Activated CD4-positive, alpha-beta T cell treated with anti-CD3 and anti-CD28 coated beads for 1 hour (primary cell): ENCODE data around the gene PARP8.

Source experiments
- DNase-seq: peaks from one replicate; pipeline ENCODE4 v3.0.0-alpha.2; 2020

Gene PARP8

DNA sequence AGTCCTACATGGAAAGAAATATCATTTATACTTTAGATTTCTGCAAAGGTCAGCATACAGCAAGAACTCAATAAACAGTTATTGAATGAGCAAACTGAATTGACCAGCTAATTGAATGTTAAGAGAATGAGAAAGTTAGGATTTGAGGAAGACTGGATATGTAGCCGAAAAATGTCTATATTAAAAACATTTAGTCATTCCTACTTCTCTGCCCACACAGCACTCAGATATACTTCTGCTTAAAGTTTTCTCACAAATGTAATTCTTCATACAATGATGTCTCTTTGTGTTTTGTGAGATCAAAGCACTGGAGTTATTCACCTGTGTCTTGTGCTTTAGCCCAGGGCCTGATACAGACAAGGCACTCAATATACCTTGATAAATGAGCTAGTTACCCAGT lies 188.6 kb downstream of the PARP8 start:
- DNase-seq: no peak

DNA sequence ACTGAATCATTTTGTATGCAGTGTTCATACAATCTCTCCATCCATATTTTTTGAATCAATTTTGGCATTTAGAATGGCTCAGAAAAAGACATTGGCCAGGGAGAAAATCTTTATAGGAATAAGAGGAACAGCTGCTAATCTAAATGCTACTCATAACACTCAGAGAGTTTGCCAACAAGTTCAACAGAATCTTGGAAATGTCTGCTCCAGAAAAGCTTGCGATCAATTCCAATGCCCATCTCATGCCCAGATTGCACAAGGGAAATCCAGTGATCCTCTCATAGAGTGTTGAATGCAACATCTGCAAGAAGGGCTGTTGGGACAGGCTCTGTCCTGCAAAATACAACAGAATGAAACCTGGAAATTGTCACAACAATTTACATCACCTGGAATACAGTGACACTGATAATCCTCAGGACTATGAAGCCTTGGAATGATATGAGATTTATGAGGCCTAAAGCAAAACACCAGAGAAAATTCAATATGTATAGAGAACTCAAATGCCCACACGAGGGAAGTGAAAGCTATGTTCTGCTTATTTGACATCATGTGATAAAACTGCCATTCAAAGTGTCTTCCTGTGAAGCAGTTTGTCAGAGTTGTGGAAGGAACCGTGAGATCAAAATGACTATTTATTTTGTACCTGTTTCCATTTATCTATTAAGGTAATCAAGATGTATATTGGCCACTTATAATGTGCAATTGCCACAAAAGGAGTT lies 190.1 kb downstream of the PARP8 start:
- DNase-seq: no peak

DNA sequence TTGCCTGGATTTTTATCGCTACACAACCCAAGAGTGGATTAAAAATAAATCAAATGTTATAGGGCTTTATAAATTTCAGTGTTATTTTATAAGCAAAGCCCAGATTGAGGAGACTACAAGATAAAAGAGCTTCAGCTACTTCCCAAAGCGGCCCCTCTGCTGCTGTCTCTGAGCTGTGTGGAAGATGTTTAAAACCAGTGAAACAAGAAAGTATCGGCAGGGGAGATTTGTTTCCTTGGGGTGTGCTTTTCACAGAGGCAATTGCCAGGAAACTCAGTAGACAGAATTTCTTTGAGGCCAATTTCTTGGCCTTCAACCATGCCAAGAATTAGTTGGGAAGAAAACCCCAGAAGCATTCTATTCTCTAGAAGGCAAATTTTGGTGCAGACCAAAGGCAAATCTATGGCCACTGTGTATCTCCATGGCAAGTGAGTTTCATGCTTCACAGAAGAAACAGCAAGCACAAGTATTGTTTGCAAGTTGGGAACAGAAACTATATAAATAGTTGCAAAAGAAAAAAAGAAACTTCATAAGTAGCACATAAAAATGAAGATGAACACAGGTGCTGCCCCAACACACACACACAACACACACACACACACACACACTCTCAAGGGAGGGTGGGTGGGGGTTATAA lies 197.2 kb downstream of the PARP8 start:
- no peak for DNase-seq

DNA sequence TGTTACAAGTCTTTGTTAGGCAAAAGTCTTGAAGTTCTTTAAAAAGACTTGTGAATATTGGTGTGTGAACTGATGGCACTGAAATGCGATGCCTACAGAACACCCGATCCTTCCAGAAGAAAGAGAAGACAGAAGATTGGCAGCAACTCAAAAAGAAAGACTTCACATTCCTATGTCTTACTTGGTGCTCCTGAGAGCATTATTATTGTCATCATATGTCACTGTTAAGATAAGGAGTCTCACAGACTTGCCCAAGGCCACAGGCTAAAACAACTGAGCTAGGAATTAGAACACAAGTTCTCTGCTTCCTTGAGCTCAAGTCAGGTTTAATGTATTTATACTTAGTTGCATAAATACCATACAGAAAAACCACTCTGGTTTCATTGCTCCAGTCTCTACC lies 198.0 kb downstream of the PARP8 start:
- no peak for DNase-seq

DNA sequence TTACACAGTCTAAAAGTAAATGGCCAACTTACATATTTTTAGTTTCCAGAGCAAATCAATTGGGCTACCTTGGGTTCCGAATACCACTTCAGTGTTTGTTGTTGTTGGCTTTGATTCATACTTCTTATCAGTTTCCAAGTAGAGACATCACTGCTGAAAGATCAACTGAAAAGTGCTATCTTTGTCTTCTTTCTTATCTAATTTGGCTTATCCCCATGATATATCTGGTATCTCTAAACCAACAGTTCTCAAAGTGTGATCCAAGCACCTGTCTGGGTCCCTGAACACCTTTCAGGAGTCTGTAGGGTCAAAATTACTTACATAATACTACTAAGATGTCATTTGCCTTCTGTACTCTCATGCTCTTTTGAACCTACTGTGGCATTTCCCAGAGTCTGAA lies 200.0 kb downstream of the PARP8 start:
- DNase-seq: no peak

DNA sequence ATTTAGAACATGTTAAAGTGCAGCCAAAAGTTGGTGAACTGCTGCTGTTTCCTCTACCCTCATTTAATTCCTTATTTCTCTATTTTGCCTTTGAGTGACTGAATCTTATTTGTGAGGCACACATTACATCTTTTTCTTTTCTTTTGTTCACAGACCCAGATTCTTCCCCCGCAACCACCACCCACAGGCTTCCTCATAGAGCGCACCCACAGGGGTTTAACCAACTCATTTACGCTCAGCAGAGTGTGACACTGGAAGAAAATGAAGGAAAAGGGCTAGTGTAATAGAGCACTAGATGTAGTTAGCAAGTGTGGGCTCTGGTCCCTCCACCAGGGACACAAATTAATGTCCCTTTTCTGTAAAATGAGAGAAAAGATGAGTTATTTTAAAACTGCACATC lies 200.7 kb downstream of the PARP8 start:
- no peak for DNase-seq

DNA sequence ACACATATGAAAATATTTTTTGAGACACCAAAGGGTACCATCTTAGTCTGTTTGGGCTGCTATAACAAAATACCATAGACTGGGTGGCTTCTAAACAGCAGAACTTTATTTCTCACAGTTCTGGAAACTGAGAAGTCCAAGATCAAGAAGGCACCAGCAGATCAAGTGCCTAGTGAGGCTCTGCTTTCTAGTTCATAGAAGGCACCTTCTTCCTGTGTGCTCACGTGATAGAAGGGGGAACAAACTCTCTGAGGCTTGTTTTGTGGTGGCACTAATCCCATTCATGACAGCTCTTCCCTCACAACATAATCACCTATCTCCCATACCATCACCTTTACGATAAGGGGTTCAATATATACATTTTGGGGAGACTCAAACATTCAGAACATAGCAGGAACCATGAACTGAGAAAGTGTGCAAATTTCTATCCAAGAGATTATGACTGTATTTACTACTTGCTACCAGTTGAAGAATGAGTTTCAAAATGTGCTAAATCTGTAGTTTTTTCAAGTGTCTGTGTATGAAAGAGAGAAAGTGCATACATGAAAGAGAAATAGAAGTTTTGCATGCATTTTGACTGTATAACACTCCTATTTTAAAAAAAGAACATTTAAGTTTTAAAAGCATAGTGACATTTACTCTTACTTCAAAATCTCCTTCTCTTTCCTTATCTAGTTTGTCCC lies 207.3 kb downstream of the PARP8 start:
- no peak for DNase-seq

DNA sequence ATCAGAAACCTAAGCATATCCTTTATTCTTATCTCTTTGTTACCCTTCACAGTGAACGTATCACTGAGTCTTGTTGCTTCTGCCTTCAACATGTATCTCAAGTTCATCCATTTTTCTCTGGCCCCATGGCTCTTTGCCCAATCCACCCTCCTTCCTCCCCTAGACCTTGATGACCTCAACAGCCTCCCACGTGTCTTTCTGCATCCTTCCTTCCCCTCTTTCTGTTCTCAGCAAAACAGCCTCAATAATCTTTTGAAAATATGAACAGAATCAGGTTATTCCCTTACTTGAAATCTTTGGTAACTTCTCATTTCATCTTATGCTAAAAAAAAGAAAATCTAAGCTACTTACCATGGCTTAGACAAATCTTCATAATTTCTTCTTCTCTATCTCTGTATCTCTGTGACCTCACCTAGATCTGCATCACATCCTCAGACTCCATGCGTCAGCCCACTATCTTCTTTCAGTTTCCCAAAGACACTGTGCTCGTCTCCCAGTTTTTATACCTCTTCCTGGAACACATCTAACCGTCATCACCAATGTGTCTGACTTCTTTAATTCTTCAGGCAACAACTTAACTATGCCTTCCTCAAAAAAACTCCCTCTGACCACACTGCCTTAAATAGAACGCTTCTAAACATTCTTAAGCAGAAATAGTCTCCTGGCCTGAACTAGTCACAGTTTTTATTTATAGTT lies 208.0 kb downstream of the PARP8 start:
- no peak for DNase-seq

DNA sequence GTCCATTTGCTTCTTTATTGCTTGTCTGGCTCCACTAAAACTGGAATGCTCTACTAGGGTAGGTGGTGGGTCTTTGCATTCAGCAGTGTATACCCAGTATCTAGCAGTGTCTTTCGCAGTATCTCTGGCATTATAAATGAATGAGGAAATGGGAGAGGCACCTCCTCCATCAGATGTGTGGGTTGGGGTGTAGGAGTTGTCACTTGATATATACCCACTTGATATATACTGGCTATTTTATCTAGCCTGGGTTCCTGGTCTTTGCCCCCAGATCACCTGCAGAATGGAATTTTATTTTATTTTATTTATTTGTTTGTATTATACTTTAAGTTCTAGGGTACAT lies 208.5 kb downstream of the PARP8 start:
- no peak for DNase-seq

DNA sequence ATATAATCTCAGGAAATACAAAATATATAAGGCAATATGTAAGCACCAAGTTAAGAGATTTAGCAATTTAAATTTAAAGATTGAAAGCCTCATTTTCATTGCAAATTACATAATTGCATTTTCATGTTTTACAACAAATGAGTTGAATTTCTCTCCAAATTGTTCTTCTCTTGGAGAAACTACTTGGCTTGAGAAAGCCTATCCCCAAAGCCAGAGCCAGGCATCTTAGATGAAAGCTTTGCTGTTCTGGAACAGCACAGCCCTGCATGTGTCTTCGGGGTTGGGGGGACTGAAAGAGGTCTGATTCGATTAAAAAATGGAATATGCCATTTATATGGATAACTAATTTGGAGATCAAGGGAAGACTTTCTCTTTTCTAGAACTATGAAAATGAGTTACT lies 212.0 kb downstream of the PARP8 start:
- no peak for DNase-seq

DNA sequence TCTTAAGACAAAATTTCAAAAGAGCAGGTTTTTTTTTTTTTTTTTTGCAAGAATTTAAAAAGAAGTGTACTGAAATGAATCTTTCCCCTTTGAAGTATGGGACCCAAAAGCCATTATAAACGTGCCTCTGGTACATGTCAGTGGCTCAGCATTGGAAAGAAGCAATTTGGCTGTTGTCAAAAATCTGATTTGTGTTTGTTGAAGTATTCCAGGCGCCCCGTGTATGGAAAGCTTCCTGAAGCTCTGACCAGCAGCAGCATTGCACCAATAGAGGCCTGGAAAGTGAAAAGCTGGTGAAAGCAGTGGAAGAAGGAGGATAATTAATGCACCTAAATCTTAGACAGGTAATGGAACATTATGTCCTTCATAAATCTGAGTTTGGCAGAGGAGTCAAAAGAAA lies 215.0 kb downstream of the PARP8 start:
- DNase-seq: no peak

DNA sequence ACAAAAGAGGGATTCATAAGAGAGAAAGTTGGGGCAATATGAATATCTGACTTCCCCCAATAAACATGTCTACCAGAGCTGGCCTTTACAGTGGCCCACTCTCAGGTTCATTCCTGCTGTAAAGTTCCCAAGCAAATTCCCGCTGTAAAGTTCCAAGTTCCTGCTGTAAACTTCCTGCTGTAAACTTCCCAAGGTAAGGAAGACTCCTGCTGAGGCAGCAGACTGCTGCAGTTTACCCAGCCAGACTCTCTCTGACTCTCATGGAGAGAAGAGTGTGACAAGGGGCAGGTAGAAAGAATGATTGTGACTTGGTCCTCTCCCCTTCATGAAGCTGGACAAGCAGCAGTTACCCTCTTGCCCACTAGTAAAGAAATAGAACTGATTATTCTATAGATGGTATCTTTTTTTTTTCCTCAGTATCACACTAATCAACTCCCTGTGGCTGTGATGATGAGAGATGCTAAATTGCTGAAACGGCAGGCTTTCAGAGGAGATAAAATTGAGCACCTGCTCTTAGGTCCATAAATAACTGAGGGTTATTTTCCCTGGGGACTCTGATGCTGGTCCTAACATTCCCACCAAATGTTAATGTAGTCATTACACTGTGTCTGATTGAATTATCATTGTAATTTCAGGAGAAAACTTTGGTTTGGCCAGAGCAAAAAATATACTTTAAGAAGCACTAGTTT lies 220.4 kb downstream of the PARP8 start:
- DNase-seq: no peak

DNA sequence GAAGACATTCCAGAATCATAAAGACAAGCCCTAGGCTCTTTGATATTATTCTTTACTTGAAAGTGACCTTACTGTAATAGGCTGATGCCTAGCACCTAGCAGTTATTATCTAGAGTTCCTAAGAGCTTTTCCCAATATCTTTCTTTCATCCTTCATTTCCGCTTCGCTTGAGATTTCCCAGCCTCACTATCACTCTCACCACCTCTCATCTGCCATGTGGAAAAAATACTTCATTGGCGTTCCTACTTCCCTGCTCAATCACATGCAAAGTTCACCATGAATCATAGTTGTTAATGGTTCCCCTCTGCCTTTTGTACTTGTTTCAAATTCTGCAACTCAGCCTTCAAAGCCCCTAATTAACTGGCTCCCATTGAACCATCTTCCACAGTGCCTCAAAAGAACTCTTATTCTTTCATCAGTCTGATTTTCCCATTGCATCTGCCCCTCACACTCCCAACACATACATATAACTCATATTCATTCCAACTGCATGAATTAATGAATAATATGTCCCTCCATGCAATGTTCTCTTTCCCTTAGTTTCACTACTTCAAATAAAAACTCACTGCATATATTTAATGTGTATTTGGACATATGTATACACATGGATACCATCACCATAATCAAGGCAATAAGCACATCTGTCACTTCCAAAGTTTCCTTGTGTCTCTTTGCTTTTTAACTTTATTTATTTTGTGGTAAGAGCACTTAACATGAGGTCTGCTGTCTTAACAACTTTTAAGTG lies 221.6 kb downstream of the PARP8 start:
- no peak for DNase-seq

DNA sequence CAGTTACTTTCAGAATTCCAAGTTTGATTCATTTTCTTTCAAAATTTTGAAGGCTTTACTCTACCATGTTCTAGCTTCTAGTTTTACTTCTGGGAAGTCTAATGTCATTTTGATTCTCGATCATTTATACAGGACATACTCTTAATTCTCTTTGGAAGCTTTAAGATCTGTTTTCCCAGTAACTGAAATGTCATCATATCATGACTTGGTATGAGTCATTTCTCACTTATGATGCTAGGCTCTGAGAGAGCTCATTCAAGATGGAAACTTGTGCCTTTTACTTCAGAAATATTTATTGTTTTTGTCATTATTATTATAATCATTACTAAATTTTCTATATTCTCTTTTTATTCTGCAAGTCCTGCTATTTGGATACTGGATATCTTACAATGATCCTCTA lies 222.3 kb downstream of the PARP8 start:
- no peak for DNase-seq

DNA sequence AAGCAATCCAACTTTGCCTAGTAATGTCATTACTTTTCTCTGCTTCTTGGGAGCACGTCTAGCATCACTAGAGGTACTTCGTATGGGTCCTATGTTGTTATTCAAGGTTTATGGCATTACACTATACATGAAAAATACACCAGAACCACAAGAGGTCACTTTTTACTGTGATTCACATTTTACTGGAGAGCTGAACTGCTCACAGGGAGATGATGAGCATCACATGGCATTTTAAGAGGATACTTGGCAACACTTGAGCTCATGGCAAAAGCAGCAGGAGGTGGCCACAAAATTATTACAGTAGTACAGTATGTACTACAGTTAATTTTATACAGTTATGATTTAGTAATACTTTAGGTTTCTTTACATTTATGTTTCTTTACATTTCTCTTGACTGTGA lies 223.4 kb downstream of the PARP8 start:
- DNase-seq: no peak
